Measurements from ENCODE around the gene MAP7D1. TPM values are rescaled to one million over a fixed set of nuclear protein-coding genes. Genes with fewer than 3 reads are reported as not detected.

MAP7D1 gene
- total and polyA plus RNA-seq, 2 of the 13 experiments (the other 11 are each of a cell fraction or from before 2014, with no cell fraction given) = 5.6 to 7.2 TPM

DNA sequence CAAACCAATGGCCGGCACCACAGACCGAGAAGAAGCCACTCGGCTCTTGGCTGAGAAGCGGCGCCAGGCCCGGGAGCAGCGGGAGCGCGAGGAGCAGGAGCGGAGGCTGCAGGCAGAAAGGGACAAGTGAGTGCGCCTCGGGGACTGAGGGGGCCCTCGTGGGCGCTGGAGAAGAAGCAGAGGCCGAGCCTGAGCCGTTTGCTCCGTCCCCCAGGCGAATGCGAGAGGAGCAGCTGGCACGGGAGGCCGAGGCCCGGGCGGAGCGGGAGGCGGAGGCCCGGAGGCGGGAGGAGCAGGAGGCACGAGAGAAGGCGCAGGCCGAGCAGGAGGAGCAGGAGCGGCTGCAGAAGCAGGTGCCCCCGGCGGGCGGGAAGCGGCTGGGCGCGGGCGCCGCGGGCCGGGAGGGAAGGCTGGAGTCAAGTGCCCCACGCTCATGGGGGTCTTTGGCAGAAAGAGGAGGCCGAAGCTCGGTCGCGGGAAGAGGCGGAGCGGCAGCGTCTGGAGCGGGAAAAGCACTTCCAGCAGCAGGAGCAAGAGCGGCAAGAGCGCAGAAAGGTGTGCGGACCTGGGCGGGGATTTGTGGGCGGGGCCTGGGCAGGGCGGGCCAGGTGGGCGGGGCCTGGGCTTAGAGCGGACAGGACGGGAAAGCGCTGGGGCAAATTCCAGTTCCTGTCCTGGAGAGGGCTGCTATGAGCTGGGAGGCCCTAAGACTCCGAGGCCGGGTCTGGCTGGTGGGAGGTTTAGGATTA, 22.7 kb downstream of the MAP7D1 start:
- ChIA-PET CTCF (ENCODE audit: low intra/inter-chr PET ratio, low total read pairs) (no interaction called here), POLR2A (interaction anchor here (0.7 kb wide), 1 partner anchor 23 kb away, joined by 5 read pairs; no protein-coding TSS in a partner anchor)
- no peak for TF ChIP-seq BCL6 (CRISPR knock-in tag; IDR thresholded peaks at IDR 0.05)
- TF ChIP-seq ARNT2 (CRISPR knock-in tag; IDR thresholded peaks at IDR 0.05; ENCODE audit: low read depth) = no peak
- TF ChIP-seq ZNF713 (CRISPR knock-in tag; IDR thresholded peaks at IDR 0.05) = no peak
- TF ChIP-seq ZNF446 (CRISPR knock-in tag; IDR thresholded peaks at IDR 0.05) = no peak
- TF ChIP-seq SIX4 (CRISPR knock-in tag; IDR thresholded peaks at IDR 0.05) = no peak
- TF ChIP-seq, protein P1, sequence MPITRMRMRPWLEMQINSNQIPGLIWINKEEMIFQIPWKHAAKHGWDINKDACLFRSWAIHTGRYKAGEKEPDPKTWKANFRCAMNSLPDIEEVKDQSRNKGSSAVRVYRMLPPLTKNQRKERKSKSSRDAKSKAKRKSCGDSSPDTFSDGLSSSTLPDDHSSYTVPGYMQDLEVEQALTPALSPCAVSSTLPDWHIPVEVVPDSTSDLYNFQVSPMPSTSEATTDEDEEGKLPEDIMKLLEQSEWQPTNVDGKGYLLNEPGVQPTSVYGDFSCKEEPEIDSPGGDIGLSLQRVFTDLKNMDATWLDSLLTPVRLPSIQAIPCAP (CRISPR knock-in tag; IDR thresholded peaks at IDR 0.05; ENCODE audit: low read depth) = no peak
- no peak for TF ChIP-seq SRSF9 (IDR thresholded peaks at IDR 0.05; ENCODE audit: borderline replicate concordance, insufficient read depth, low read depth, low read length, poor library complexity, severe bottlenecking)
- TF ChIP-seq KLF13 (CRISPR knock-in tag; IDR thresholded peaks at IDR 0.05) = no peak
- TF ChIP-seq SIN3A (IDR thresholded peaks at IDR 0.05; ENCODE audit: borderline replicate concordance, low read depth, low read length) = no peak
- in situ Hi-C loops (cut with HindIII; ENCODE audit: extremely low pct_ligation_motif_present, low pct_unique_long_range_greater_than_20kb) = no loop called here
- Histone ChIP-seq H3K27me3 (ENCODE audit: control insufficient read depth in 1 of 2, insufficient read depth in 2 of 2, low read length in 2 of 2) (no peaks in the 10 kb centered on the region), H3K4me3 (replicated peaks in 1 of 3; ENCODE audit: insufficient read depth in 1 of 3, low read depth in 2 of 3, low read length in 3 of 3) (no peak overlapping the region), H3K79me2 (ENCODE audit: insufficient read depth, low read length) (no peaks in the 10 kb centered on the region), H3K27ac (ENCODE audit: extremely low read length, insufficient read depth, low read length) (no peak overlapping the region), H3K9ac (ENCODE audit: insufficient read depth, low read depth, low read length) (no peak overlapping the region), H4K20me1 (ENCODE audit: insufficient read depth, low read length) (no peaks in the 10 kb centered on the region), H3K4me2 (ENCODE audit: low read depth, low read length) (no peak overlapping the region), H2AFZ (ENCODE audit: low read length) (no peak overlapping the region), H3K9me3 (ENCODE audit: low read length) (no peaks in the 10 kb centered on the region), H3K4me1 (ENCODE audit: insufficient read depth, low read length) (no peaks in the 10 kb centered on the region), H3K36me3 (replicated peaks in 1 of 2; ENCODE audit: control insufficient read depth in 1 of 2, insufficient read depth in 2 of 2, low read length in 2 of 2) (peaks cover 10 to 30% of the 10 kb centered on the region in 2 experiments; a peak in 4 of 5 replicates)
- FAIRE-seq (no peak), DNase-seq (ENCODE audit: low spot score) (no peak), ATAC-seq (no peak; the same call in 2 of the 3 replicates)
- no TSS peak for BruUV-seq (replicated peaks)
- intact Hi-C loops (cut with micrococcal nuclease; ENCODE audit: unreplicated experiment) = no loop called here
- 96% methylated on average over 62 of the region's 62 CpGs for WGBS (ENCODE audit: low lambda C conversion rate)
